Measurements from ENCODE around the gene ERBB3. TPM values are rescaled to one million over a fixed set of nuclear protein-coding genes. Genes with fewer than 3 reads are reported as not detected.
"Not testable (repeated sequence)": the region's sequence is repeated elsewhere in the genome, so short reads cannot be mapped to it uniquely, and the experiment has no call there.

Gene ERBB3
- total and polyA plus RNA-seq, 2 of the 8 experiments (the other 6 are each of a cell fraction or from before 2014, with no cell fraction given): 33.9 to 52.4 TPM

- H3K4me2 ChIP-seq (ENCODE audit: insufficient read depth in 1 of 2, low read depth in 2 of 2, low read length in 2 of 2): not testable (repeated sequence)
These were observed 20.0 kb upstream of the ERBB3 start for GRCh38 chr12:56059964-56060363.

More at GRCh38 chr12:56059964-56060363, 20.0 kb upstream of the ERBB3 start:
- H3K9me3 ChIP-seq (ENCODE audit: insufficient read depth in 2 of 2, low read depth in 1 of 2, low read length in 1 of 2); H3K27ac ChIP-seq (ENCODE audit: low read depth, low read length); POLR2A ChIA-PET (ENCODE audit: partially characterized antibody); H4K8ac ChIP-seq (ENCODE audit: extremely low read depth, insufficient read depth, low read length); H2BK15ac ChIP-seq (ENCODE audit: low read length); H2BK5ac ChIP-seq (ENCODE audit: low read depth, low read length); H3K4ac ChIP-seq (replicated peaks; ENCODE audit: insufficient read length, low read depth, low read length); H2AFZ ChIP-seq (ENCODE audit: low read length); H4K20me1 ChIP-seq (replicated peaks in 1 of 2; ENCODE audit: control insufficient read depth in 1 of 2, insufficient read depth in 2 of 2, low read length in 2 of 2); H3K79me2 ChIP-seq (ENCODE audit: control insufficient read depth in 1 of 2, insufficient read depth in 2 of 2, low read length in 2 of 2); H2BK20ac ChIP-seq (ENCODE audit: low read length); H3K36me3 ChIP-seq (ENCODE audit: control insufficient read depth in 2 of 4, insufficient read depth in 4 of 4, low read length in 3 of 4); H3K4me3 ChIP-seq (ENCODE audit: extremely low read depth in 1 of 4, insufficient read depth in 2 of 4, low read depth in 3 of 4, low read length in 4 of 4); DNase-seq (ENCODE audit: low read depth in 1 of 2, low spot score in 2 of 2); H4K5ac ChIP-seq (ENCODE audit: insufficient read length, low read depth, low read length); H3K18ac ChIP-seq (ENCODE audit: extremely low read depth, low read length); H3K79me1 ChIP-seq (ENCODE audit: low read depth, low read length); H2BK12ac ChIP-seq (ENCODE audit: low read depth, low read length); FAIRE-seq; H2BK120ac ChIP-seq (replicated peaks; ENCODE audit: low read depth, low read length); H3K27me3 ChIP-seq (replicated peaks in 1 of 4; ENCODE audit: control insufficient read depth in 3 of 4, extremely low read depth in 1 of 4, insufficient read depth in 3 of 4, low read length in 3 of 4); H4K91ac ChIP-seq (replicated peaks; ENCODE audit: insufficient read length, low read length); H2AK5ac ChIP-seq (ENCODE audit: low read depth, low read length); H3K9ac ChIP-seq (replicated peaks in 1 of 4; ENCODE audit: extremely low read depth in 1 of 4, low read depth in 3 of 4, low read length in 3 of 4); H3K23me2 ChIP-seq (ENCODE audit: low read depth, low read length); H3K23ac ChIP-seq (ENCODE audit: insufficient read length); H3K4me1 ChIP-seq (replicated peaks in 1 of 4; ENCODE audit: control insufficient read depth in 3 of 4, insufficient read depth in 4 of 4, low read length in 3 of 4); H3K14ac ChIP-seq (ENCODE audit: insufficient read length); H3K56ac ChIP-seq (replicated peaks; ENCODE audit: insufficient read length, low read depth, low read length): not testable (repeated sequence)
- 87% methylated on average over 8 of the region's 8 CpGs; no CpG with 5 or more reads in 1 of the 2 experiments for WGBS, 2 experiments (ENCODE audit: extremely low coverage in 1 of 2, insufficient coverage in 1 of 2, insufficient read length in 1 of 2, insufficient replicate concordance in 2 of 2, low coverage in 1 of 2, low lambda C conversion rate in 2 of 2, missing lambda C conversion rate in 1 of 2)
- CTCF ChIA-PET (ENCODE audit: partially characterized antibody): interaction anchor here (0.6 to 2.1 kb wide), 3 partner anchors 20 to 242 kb away, joined by 3 to 10 read pairs (median 3); partner anchors contain the start of genes ERBB3 and ORMDL2

Data from H1 (cell line).